NCI-H2081 treated with DMSO at 0.1 percent for 48 hours (cell line): ENCODE results near the gene CPZ.
"Not testable (repeated sequence)": the region's sequence is repeated elsewhere in the genome, so short reads cannot be mapped to it uniquely, and the experiment has no call there.

ENCODE experiments used
- DNase-seq: peaks from one replicate; lab custom pipeline; 2025; lab: John Stamatoyannopoulos, UW

Gene CPZ

GRCh38 chr4:8557151-8558076, 35.2 kb upstream of the CPZ start:
- no peak for DNase-seq

GRCh38 chr4:8558080-8558960, 34.2 kb upstream of the CPZ start:
- no peak for DNase-seq

- no peak for DNase-seq
These were observed 33.6 kb upstream of the CPZ start for GRCh38 chr4:8559011-8559410.

GRCh38 chr4:8559524-8560264, 32.9 kb upstream of the CPZ start:
- no peak for DNase-seq

- no peak for DNase-seq
These were observed 32.1 kb upstream of the CPZ start for GRCh38 chr4:8560265-8561047.

GRCh38 chr4:8564595-8564994, 28.0 kb upstream of the CPZ start:
- no peak for DNase-seq

- no peak for DNase-seq
These were observed 24.4 kb upstream of the CPZ start for GRCh38 chr4:8568068-8568668.

- no peak for DNase-seq
These were observed 22.4 kb upstream of the CPZ start for GRCh38 chr4:8570201-8570600.

GRCh38 chr4:8571702-8572685, 20.6 kb upstream of the CPZ start:
- no peak for DNase-seq

- DNase-seq: no peak
These were observed 19.3 kb upstream of the CPZ start for GRCh38 chr4:8573266-8573665.

- no peak for DNase-seq
These were observed 17.7 kb upstream of the CPZ start for GRCh38 chr4:8574796-8575370.

GRCh38 chr4:8575457-8575856, 17.1 kb upstream of the CPZ start:
- no peak for DNase-seq

- not testable (repeated sequence) for DNase-seq
These were observed 16.0 kb upstream of the CPZ start for GRCh38 chr4:8576591-8576990.

GRCh38 chr4:8577046-8577445, 15.5 kb upstream of the CPZ start:
- DNase-seq: no peak

GRCh38 chr4:8577972-8578371, 14.6 kb upstream of the CPZ start:
- DNase-seq: no peak

GRCh38 chr4:8578717-8579116, 13.8 kb upstream of the CPZ start:
- no peak for DNase-seq

- no peak for DNase-seq
These were observed 12.8 kb upstream of the CPZ start for GRCh38 chr4:8579526-8580320.

GRCh38 chr4:8580321-8581093, 12.1 kb upstream of the CPZ start, which contains the start of gene GPR78:
Gene GPR78 (plus strand): TSS chr4:8580392. CDS start chr4:8580983, 591 bp downstream.
- no peak for DNase-seq
